Skeletal muscle tissue (tissue), 4 donors: ENCODE measurements around the gene CHRNE. TPM values are rescaled to one million over a fixed set of nuclear protein-coding genes. Genes with fewer than 3 reads are reported as not detected.
"Not testable (repeated sequence)": the region's sequence is repeated elsewhere in the genome, so short reads cannot be mapped to it uniquely, and the experiment has no call there.

ENCODE experiments used
- H3K27ac ChIP-seq: one replicate; pipeline ENCODE4 v1.7.0; 2013; ENCODE audit warnings: mild to moderate bottlenecking, low read depth, low read length, inconsistent platforms
- H3K27me3 ChIP-seq, 3 donors: one replicate each; pipeline ENCODE4 v1.7.0; 2013; ENCODE audit warnings: low read length in 3 of 3; ENCODE audit not compliant: control insufficient read depth in 3 of 3, insufficient read depth in 3 of 3
- H3K36me3 ChIP-seq, 3 donors: one replicate each; pipeline ENCODE4 v1.7.0; 2013; ENCODE audit warnings: low read length in 3 of 3; ENCODE audit not compliant: control insufficient read depth in 3 of 3, insufficient read depth in 3 of 3
- H3K4me1 ChIP-seq, 3 donors: one replicate each; pipeline ENCODE4 v1.7.0; 2013; ENCODE audit warnings: low read length in 3 of 3, mild to moderate bottlenecking in 3 of 3; ENCODE audit not compliant: control insufficient read depth in 3 of 3, insufficient read depth in 3 of 3
- H3K4me3 ChIP-seq, 3 donors: one replicate each; pipeline ENCODE4 v1.7.0; 2013; ENCODE audit warnings: low read length in 3 of 3
- H3K9ac ChIP-seq, 3 donors: one replicate each; pipeline ENCODE4 v1.7.0; 2013; ENCODE audit warnings: low read length in 3 of 3, mild to moderate bottlenecking in 3 of 3, moderate library complexity in 2 of 3, low read depth in 1 of 3
- H3K9me3 ChIP-seq, 3 donors: one replicate each; pipeline ENCODE4 v1.7.0; 2013; ENCODE audit warnings: low read length in 3 of 3; ENCODE audit not compliant: control insufficient read depth in 3 of 3
- total RNA-seq: library from RNA; depleted of rRNA; stranded (reverse); fragments of >200 nt; gene quantifications from one replicate; pipeline ENCODE4 v1.2.3, GENCODE V29; 2014
- donor health status: Osteomylitis.

CHRNE gene
- total RNA-seq, 1 donor from 2014 or later = 1.0 TPM

DNA sequence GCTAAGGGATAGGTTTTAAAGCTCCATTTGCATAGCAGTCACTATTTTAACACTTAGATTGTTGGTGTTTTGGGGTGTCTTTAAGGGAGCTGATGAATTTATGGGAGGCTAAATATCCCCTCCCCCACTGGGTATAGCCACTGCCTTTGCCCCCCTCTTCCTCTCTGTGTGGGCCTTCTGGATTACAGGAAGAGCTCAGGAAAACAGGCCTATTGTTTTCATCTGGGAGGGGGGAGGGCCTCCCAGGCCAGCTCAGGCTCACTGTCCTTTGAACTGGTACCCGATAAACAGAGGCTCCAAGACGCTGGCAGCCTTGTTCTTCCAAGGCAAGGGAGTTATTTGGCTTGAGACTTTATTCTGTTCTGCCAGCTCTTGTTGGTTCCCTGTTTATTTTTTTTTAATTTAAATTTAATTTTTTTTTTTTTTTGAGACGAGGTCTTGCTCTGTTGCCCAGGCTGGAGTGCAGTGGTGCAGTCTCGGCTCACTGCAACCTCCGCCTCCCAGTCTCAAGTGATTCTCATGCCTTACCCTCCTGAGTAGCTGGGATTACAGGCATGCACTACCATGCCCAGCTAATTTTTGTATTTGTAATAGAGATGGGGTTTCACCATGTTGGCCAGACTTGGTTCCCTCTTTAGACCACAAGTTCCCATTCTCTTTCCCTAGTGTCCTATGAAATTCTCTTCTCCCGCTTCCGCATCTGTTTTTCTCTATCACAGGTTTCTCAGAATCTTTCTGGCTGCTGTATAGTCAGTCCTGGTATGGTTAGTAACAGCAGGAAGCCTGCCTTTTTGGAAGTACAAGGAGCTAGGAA lies 44.6 kb downstream of the CHRNE start:
- Histone ChIP-seq H3K4me1 (peaks cover 12 to 31% (median 16%) of the 10 kb centered on the region in 3 donors), H3K9ac (no peak overlapping the region), H3K36me3 (peaks cover 0 to 7% (median 2%) of the 10 kb centered on the region in 3 donors), H3K9me3 (no peaks in the 10 kb centered on the region), H3K27ac (peak overlapping the region; percentile 28), H3K27me3 (no peaks in the 10 kb centered on the region), H3K4me3 (peak overlapping the region in 1 of 3 donors; percentile 7)

DNA sequence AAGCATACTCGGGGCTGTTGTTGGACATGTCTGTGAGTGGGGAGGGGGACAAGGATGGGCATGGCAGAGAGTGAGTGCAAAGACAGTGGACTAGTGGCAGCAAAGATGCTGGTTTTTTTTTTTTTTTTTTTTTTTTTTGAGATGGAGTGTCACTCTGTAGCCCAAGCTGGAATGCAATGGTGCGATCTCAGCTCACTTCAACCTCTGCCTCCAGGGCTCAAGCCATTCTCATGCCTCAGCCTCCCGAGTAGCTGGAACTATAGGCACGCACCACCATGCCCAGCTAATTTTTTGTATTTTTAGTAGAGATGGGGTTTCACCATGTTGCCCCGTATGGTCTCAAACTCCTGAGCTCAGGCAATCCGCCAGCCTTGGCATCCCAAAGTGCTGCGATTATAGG lies 45.6 kb downstream of the CHRNE start:
- not testable (repeated sequence) for H3K36me3 ChIP-seq, H3K27me3 ChIP-seq, H3K9me3 ChIP-seq, H3K9ac ChIP-seq
- H3K27ac ChIP-seq = peak overlapping the region; percentile 28
- H3K4me3 ChIP-seq = peak overlapping the region in 1 of 3 donors; percentile 45
- H3K4me1 ChIP-seq = peaks cover 12 to 32% (median 16%) of the 10 kb centered on the region in 3 donors

DNA sequence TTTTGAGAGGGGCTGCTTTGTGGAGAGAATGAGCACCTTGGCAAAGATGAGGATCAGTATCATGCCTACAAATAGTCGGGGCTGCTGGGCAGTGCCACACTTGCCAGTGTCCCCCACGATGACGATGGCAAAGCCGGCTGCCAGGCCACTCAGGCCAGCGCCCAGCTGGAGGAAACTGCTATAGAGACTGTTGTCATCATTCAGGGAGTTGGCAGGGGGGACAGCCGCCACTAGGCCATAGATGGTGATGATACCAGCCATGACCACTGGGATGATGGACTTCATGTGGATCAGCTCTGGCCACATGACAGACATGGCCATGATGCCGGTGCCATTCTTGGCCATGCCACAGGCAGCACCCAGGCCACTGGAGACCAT lies 46.0 kb downstream of the CHRNE start:
- Histone ChIP-seq H3K4me3 (peak overlapping the region in 1 of 3 donors; percentile 45), H3K9ac (no peak overlapping the region), H3K27ac (no peak overlapping the region), H3K4me1 (peaks cover 12 to 34% (median 16%) of the 10 kb centered on the region in 3 donors), H3K36me3 (peaks cover 0 to 7% (median 2%) of the 10 kb centered on the region in 3 donors), H3K9me3 (no peaks in the 10 kb centered on the region), H3K27me3 (no peaks in the 10 kb centered on the region)

DNA sequence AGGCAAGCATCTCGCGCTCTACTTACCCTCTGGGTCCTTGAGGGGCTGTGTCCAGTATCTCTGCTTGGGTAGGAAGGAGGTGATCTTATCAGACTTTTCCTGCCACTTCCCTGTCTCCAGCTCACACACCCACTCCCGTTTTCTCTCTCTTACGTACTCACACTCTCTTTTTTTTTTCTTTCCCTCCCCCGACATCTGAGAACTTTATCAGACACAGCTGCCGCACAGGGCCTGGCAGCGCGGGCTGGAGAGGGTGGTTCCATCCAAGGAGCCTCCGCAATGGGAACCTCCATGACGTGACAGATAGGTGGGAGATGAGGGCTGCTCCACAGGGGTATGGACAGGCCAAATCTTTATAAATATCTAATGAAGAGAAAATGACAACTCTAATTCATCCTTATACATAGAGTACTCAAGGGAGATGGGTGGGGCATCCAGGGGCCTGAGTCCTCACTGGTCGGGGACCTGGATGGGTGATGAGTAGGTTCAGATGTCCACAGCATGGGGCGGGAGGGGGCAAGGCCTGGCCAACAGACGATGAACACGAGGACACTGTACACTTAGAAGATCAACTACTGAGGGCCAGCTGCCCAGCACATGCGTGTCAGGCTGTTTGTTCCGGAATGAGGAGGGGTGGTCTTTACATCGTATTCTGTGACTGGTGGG lies 46.5 kb downstream of the CHRNE start:
- Histone ChIP-seq H3K4me1 (peaks cover 12 to 34% (median 16%) of the 10 kb centered on the region in 3 donors), H3K27me3 (no peaks in the 10 kb centered on the region), H3K27ac (no peak overlapping the region), H3K9ac (no peak overlapping the region), H3K9me3 (no peaks in the 10 kb centered on the region), H3K36me3 (peaks cover 0 to 7% (median 2%) of the 10 kb centered on the region in 3 donors), H3K4me3 (no peak overlapping the region)

DNA sequence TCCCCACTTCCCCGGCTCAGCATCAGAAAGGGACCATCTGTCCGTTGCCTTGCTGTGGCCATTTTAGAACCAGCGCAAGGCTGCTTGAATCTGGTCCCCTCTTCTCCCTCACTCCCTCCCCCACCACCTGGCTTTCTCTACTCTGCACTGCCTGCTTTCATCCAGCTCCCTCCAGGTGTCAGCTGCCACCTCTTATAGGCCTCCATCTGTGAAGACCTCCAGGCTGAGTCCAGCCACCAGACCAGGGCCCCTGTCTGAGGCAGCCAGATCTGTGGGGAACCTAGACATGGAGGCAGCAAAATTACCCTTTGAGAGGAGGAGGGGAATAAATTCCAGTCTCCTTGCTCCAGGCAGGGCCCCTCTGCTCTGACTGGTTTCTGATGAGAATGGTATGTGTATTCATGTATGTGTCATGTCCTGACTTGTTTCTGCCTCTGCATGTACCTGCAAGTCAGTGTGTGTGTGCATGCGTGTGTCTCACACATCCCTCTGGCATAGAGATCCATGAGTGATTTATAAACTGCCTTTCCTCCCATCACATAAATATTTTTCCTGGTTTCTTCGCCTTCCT lies 48.7 kb downstream of the CHRNE start:
- H3K4me1 ChIP-seq = peaks cover 16 to 26% (median 17%) of the 10 kb centered on the region in 3 donors
- no peaks in the 10 kb centered on the region for H3K9me3 ChIP-seq
- H3K9ac ChIP-seq = no peak overlapping the region
- H3K4me3 ChIP-seq = no peak overlapping the region
- H3K36me3 ChIP-seq = peaks cover 0 to 4% (median 2%) of the 10 kb centered on the region in 3 donors
- no peaks in the 10 kb centered on the region for H3K27me3 ChIP-seq
- H3K27ac ChIP-seq = no peak overlapping the region

DNA sequence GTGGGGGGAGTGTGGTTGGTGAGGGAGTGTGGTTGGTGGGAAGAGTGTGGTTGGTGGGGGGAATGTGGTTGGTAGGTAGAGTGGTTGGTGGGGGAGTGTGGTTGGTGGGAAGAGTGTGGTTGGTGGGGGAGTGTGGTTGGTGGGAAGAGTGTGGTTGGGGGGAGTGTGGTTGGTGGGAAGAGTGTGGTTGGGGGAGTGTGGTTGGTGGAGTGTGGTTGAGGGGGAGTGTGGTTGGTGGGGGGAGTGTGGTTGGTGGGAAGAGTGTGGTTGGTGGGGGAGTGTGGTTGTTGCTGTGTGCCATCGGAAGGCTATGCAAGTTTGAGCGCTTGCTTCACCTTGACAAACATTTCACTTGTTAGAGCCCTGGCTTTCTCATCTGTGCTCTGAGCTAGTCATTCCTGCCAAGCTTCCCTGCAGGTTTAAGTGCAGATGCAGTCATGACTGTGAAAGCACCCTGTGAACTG lies 49.7 kb downstream of the CHRNE start:
- H3K27me3 ChIP-seq = no peaks in the 10 kb centered on the region
- H3K9me3 ChIP-seq = no peaks in the 10 kb centered on the region
- peaks cover 10 to 21% (median 11%) of the 10 kb centered on the region in 3 donors for H3K4me1 ChIP-seq

DNA sequence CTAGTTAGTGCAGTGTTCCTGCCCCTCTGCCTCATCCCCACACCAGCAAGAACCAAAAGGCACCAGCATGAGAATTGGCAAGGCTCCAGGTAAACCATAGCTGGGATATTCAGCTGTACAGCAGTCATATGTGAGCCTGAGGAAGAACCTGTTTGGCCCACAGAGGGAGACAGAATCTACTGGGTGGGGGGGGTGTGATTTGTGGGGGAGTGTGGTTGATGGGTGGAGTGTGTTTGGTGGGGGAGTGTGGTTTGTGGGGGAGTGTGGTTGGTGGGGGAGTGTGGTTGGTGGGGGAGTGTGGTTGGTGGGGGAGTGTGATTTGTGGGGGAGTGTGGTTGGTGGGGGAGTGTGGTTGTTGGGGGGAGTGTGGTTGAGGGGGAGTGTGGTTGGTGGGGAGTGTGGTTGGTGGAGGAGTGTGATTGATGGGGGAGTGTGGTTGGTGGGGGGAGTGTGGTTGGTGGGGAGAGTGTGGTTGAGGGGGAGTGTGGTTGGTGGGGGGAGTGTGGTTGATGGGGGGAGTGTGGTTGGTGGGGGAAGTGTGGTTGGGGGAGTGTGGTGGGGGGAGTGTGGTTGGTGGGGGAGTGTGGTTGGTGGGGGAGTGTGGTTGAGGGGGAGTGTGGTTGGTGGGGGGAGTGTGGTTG lies 50.2 kb downstream of the CHRNE start:
- no peak overlapping the region for H3K4me3 ChIP-seq
- peaks cover 0 to 5% (median 2%) of the 10 kb centered on the region in 3 donors for H3K36me3 ChIP-seq
- no peak overlapping the region for H3K27ac ChIP-seq
- no peak overlapping the region for H3K9ac ChIP-seq
- peaks cover 6 to 17% (median 10%) of the 10 kb centered on the region in 3 donors for H3K4me1 ChIP-seq
- no peaks in the 10 kb centered on the region for H3K27me3 ChIP-seq
- no peaks in the 10 kb centered on the region for H3K9me3 ChIP-seq

More for the DNA sequence above, 49.7 kb downstream of the CHRNE start:
- Histone ChIP-seq H3K9ac (no peak overlapping the region), H3K4me3 (no peak overlapping the region), H3K36me3 (peaks cover 0 to 5% (median 2%) of the 10 kb centered on the region in 3 donors), H3K27ac (no peak overlapping the region)

DNA sequence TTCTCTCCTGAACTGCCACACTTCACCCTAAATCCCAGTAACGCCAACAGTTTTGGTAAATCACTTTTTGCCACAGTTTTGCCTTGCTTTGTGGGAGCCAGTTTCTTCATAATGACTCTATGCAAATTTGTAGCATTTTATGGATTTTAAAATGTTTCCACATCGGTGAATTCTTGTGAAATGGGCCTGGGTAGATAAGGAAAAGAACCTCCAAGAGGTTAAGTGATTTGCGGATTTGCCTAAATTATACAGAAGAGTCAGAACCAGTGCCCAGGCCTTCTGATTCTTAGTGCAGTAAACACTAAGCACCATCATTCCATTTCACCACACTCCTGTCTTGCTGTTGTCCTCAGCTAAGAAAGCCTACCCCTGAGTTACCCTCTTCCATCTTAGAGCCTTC lies 51.8 kb downstream of the CHRNE start:
- Histone ChIP-seq H3K9ac (no peak overlapping the region), H3K27ac (no peak overlapping the region)

DNA sequence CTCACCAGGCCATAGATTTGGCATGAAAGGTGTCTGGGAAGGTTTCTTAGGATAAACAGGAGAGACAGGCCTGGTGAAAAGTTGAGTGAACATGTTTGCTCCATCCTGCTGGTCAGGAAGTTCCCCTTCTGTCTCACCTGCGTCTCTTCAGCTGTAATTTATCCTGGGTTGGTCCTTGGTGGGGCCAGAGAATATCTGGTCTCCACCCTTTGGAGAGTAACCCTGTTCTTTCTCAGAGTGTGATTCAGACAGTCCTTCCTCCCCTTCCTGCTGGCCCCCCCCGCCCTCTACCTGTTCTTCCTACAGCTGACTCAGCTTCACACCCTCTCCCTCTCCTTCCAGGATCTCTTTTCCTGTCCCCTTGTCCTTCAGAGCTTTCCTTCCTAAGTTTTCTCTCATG lies 52.7 kb downstream of the CHRNE start:
- H3K9ac ChIP-seq = no peak overlapping the region
- no peaks in the 10 kb centered on the region for H3K27me3 ChIP-seq
- no peak overlapping the region for H3K4me3 ChIP-seq
- peaks cover 0 to 5% (median 2%) of the 10 kb centered on the region in 3 donors for H3K36me3 ChIP-seq
- no peaks in the 10 kb centered on the region for H3K9me3 ChIP-seq
- H3K27ac ChIP-seq = no peak overlapping the region
- peaks cover 4 to 6% (median 4%) of the 10 kb centered on the region in 3 donors for H3K4me1 ChIP-seq

More for the DNA sequence above, 51.8 kb downstream of the CHRNE start:
- peaks cover 0 to 5% (median 2%) of the 10 kb centered on the region in 3 donors for H3K36me3 ChIP-seq
- no peaks in the 10 kb centered on the region for H3K9me3 ChIP-seq
- H3K4me3 ChIP-seq = no peak overlapping the region
- H3K27me3 ChIP-seq = no peaks in the 10 kb centered on the region
- H3K4me1 ChIP-seq = peaks cover 1 to 4% (median 4%) of the 10 kb centered on the region in 3 donors
